ENCODE measurements around the gene SLC38A3.
A peak's percentile ranks its signal among the peaks of the same experiment; 100 is the strongest.

SLC38A3 gene

GRCh38 chr3:50165910-50166538, 39.0 kb upstream of the SLC38A3 start:
- Histone ChIP-seq H3K4me1 (ENCODE audit: insufficient read depth, poor library complexity, severe bottlenecking) (peaks cover 96% of the 10 kb centered on the region), H3K27ac (ENCODE audit: poor library complexity, severe bottlenecking) (peak overlapping the region; percentile 97), H3K36me3 (ENCODE audit: low read depth) (peaks cover 89% of the 10 kb centered on the region), H3K9me3 (ENCODE audit: severe bottlenecking) (no peaks in the 10 kb centered on the region), H3K4me3 (ENCODE audit: severe bottlenecking) (no peak overlapping the region), H3K27me3 (ENCODE audit: insufficient read depth, poor library complexity, severe bottlenecking) (no peaks in the 10 kb centered on the region)
- DNase-seq (ENCODE audit: low spot score) (no peak), ATAC-seq (ENCODE audit: low read depth) (no peak)
- no peak for TF ChIP-seq CTCF (IDR thresholded peaks at IDR 0.05; ENCODE audit: poor library complexity, severe bottlenecking)

GRCh38 chr3:50166620-50167019, 38.5 kb upstream of the SLC38A3 start:
- ATAC-seq (ENCODE audit: low read depth): peak; percentile 0; the same call in 2 of the 3 replicates
- DNase-seq (ENCODE audit: low spot score): no peak
- peaks cover 89% of the 10 kb centered on the region for H3K36me3 ChIP-seq (ENCODE audit: low read depth)
- peaks cover 91% of the 10 kb centered on the region for H3K4me1 ChIP-seq (ENCODE audit: insufficient read depth, poor library complexity, severe bottlenecking)
- no peaks in the 10 kb centered on the region for H3K27me3 ChIP-seq (ENCODE audit: insufficient read depth, poor library complexity, severe bottlenecking)
- no peaks in the 10 kb centered on the region for H3K9me3 ChIP-seq (ENCODE audit: severe bottlenecking)
- H3K27ac ChIP-seq (ENCODE audit: poor library complexity, severe bottlenecking): peak overlapping the region; percentile 97
- no peak for TF ChIP-seq CTCF (IDR thresholded peaks at IDR 0.05; ENCODE audit: poor library complexity, severe bottlenecking)
- H3K4me3 ChIP-seq (ENCODE audit: severe bottlenecking): no peak overlapping the region

GRCh38 chr3:50167069-50167840, 37.8 kb upstream of the SLC38A3 start:
- Histone ChIP-seq H3K27me3 (ENCODE audit: insufficient read depth, poor library complexity, severe bottlenecking) (no peaks in the 10 kb centered on the region), H3K27ac (ENCODE audit: poor library complexity, severe bottlenecking) (peak overlapping the region; percentile 97), H3K36me3 (ENCODE audit: low read depth) (peaks cover 89% of the 10 kb centered on the region), H3K4me3 (ENCODE audit: severe bottlenecking) (no peak overlapping the region), H3K9me3 (ENCODE audit: severe bottlenecking) (no peaks in the 10 kb centered on the region), H3K4me1 (ENCODE audit: insufficient read depth, poor library complexity, severe bottlenecking) (peaks cover 87% of the 10 kb centered on the region)
- ATAC-seq (ENCODE audit: low read depth): peak; percentile 68
- DNase-seq (ENCODE audit: low spot score): peak; percentile 88
- TF ChIP-seq CTCF (IDR thresholded peaks at IDR 0.05; ENCODE audit: poor library complexity, severe bottlenecking): no peak

DNA sequence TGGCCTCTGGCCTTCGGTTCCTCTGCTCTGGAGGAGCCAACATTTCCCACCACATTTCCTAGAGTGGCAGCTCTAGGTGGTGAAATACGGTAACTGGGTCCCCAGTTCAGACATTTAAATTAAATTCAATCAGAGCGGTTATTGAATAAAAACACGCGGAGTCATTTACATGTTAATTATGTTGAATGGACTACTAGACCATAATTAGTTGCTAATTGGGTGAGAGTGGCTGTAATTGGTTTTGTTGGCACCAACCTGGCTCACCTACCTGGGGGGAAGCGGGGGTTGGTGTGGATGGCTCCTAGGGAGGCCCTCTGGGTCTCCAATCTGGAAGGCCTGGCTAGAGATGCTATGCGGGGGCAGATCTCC, 37.2 kb upstream of the SLC38A3 start:
- H3K9me3 ChIP-seq (ENCODE audit: severe bottlenecking): no peaks in the 10 kb centered on the region
- no peaks in the 10 kb centered on the region for H3K27me3 ChIP-seq (ENCODE audit: insufficient read depth, poor library complexity, severe bottlenecking)
- peaks cover 82% of the 10 kb centered on the region for H3K4me1 ChIP-seq (ENCODE audit: insufficient read depth, poor library complexity, severe bottlenecking)
- H3K4me3 ChIP-seq (ENCODE audit: severe bottlenecking): no peak overlapping the region
- peak overlapping the region; percentile 97 for H3K27ac ChIP-seq (ENCODE audit: poor library complexity, severe bottlenecking)
- DNase-seq (ENCODE audit: low spot score) (no peak), ATAC-seq (ENCODE audit: low read depth) (no peak)
- no peak for TF ChIP-seq CTCF (IDR thresholded peaks at IDR 0.05; ENCODE audit: poor library complexity, severe bottlenecking)
- H3K36me3 ChIP-seq (ENCODE audit: low read depth): peaks cover 89% of the 10 kb centered on the region

DNA sequence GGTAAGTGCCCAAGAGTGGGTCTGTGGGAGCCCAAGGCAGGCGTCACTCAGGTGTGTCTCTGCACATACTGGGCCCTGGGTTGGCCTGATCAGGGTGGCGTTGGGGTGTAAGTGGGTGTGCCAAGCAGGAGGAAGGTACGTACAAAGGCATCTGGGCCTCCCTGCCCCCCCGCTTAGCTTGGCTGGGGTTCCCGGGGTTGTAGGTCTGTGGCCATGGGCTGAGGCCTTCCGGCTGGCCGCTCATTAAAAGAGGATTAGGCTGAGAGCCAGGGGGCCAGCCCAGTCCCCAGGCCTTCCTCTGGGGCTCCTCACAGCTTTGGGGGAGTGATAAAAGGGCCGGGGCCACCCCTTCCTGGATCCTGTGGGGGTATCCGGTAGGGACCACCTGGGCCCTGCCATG, 36.7 kb upstream of the SLC38A3 start:
- no peak overlapping the region for H3K4me3 ChIP-seq (ENCODE audit: severe bottlenecking)
- no peak for ATAC-seq (ENCODE audit: low read depth)
- no peak for TF ChIP-seq CTCF (IDR thresholded peaks at IDR 0.05; ENCODE audit: poor library complexity, severe bottlenecking)
- no peaks in the 10 kb centered on the region for H3K9me3 ChIP-seq (ENCODE audit: severe bottlenecking)
- H3K27ac ChIP-seq (ENCODE audit: poor library complexity, severe bottlenecking): peak overlapping the region; percentile 97
- DNase-seq (ENCODE audit: low spot score): no peak
- no peaks in the 10 kb centered on the region for H3K27me3 ChIP-seq (ENCODE audit: insufficient read depth, poor library complexity, severe bottlenecking)
- peaks cover 89% of the 10 kb centered on the region for H3K36me3 ChIP-seq (ENCODE audit: low read depth)
- peaks cover 76% of the 10 kb centered on the region for H3K4me1 ChIP-seq (ENCODE audit: insufficient read depth, poor library complexity, severe bottlenecking)

Measured in RWPE2 (cell line).